K562 treated with DMSO at 1 percent for 12 hours (cell line): ENCODE measurements around the gene NIN. TPM values are rescaled to one million over a fixed set of nuclear protein-coding genes. Genes with fewer than 3 reads are reported as not detected.

Experiments
- total RNA-seq: library from RNA; unstranded; fragments of 300-600 nt; gene quantifications from 2 replicates; pipeline ENCODE4 v1.2.3, GENCODE V29; 2022; ENCODE audit not compliant: insufficient read depth

The NIN gene, protein sequence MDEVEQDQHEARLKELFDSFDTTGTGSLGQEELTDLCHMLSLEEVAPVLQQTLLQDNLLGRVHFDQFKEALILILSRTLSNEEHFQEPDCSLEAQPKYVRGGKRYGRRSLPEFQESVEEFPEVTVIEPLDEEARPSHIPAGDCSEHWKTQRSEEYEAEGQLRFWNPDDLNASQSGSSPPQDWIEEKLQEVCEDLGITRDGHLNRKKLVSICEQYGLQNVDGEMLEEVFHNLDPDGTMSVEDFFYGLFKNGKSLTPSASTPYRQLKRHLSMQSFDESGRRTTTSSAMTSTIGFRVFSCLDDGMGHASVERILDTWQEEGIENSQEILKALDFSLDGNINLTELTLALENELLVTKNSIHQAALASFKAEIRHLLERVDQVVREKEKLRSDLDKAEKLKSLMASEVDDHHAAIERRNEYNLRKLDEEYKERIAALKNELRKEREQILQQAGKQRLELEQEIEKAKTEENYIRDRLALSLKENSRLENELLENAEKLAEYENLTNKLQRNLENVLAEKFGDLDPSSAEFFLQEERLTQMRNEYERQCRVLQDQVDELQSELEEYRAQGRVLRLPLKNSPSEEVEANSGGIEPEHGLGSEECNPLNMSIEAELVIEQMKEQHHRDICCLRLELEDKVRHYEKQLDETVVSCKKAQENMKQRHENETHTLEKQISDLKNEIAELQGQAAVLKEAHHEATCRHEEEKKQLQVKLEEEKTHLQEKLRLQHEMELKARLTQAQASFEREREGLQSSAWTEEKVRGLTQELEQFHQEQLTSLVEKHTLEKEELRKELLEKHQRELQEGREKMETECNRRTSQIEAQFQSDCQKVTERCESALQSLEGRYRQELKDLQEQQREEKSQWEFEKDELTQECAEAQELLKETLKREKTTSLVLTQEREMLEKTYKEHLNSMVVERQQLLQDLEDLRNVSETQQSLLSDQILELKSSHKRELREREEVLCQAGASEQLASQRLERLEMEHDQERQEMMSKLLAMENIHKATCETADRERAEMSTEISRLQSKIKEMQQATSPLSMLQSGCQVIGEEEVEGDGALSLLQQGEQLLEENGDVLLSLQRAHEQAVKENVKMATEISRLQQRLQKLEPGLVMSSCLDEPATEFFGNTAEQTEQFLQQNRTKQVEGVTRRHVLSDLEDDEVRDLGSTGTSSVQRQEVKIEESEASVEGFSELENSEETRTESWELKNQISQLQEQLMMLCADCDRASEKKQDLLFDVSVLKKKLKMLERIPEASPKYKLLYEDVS (N-terminal part only)
- total RNA-seq, result 0.51 and 5.1 TPM in 2 replicates

DNA sequence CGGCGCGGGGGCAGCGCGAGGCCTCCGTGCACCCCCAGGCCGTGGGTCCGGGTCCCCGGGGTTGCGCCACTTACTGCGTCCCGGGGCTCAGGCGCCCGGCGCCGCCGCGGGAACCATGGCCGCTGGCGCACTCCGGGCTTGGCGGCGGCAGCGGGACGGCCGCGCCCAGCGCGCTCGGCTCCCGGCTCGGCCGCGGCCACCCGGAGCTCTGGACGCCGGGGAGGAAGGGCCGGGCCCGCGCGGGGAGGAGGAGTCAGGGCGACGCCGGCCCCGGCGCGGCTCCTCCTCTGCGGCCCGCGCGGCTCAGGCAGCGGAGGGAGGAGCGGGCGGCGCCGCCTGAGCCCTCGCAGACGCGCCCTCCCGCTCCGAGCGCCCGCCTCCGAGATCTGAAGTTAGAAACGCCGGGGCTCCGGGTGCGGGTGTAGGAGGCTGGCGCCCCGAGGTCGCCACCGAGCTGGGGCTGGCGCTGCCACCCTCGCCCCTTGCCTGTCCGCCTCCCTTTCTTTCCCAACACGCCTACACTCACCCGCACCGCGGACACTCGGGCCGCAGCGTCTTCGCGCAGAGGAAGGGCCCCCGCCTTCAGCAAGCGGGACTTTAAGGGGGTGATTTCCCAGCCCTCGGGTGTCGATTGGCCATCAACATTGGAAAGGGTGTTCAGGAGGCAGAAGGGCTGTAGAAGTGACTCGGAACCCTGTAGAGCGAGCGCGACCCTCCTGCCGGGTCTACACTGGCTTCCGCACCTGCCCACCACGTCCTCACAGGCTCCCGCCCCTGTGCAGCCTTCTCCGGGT is at the start of gene NIN:
TSS of gene NIN (minus strand) at position 231 of the 794 bp plus-strand sequence. CDS start 9,106 bp downstream, outside the sequence.

DNA sequence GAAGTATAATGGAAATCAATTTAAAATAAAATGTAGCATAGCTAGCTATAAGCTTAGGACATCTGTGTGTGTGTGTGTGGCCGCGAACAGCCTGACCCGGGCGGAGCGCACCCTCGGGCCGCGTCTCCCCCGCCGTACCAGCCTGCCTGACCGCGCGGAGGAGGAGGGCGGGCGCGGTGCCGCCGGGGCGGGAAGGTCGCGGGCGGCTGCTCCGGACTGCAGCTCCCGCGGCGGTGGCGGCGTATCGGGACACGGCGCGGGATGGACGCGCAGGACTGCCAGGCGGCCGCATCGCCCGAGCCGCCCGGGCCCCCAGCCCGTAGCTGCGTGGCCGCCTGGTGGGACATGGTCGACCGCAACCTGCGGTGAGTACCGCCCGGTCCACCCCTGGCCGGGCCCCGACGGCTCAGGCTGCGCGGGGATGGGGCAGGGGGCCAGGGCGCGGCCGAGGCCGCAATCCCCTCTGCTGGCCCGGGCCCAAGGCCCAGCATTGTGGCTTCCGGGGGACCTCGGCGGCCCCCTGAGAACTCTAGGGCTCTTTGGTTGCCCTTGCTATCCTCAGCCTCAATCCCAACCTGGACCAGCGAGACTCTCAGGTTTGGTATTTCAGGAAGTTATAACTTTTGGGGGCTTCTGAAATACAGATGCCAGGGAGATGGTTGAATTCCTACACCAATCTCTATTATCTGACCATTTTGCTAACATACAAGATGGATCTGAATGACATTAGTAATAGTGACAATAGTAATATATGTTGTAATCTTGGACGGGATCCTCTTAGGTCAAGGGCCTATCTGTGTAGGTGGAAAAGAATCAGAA is 41.2 kb upstream of the NIN start, which contains the start of gene ABHD12B:
TSS of gene ABHD12B (plus strand) at position 140 of the 819 bp plus-strand sequence. CDS start at position 262, 122 bp downstream.

Other genes starting within 250 kb of the NIN start
- 8.6 and 22.5 TPM in 2 replicates for gene SAV1, start 162.9 kb downstream of the NIN start, total RNA-seq
- not detected in 2 replicates for gene ABHD12B, start 40.9 kb upstream of the NIN start, total RNA-seq
- gene PYGL, start 113.3 kb upstream of the NIN start, total RNA-seq, result 19.9 and 37.8 TPM in 2 replicates